Upper lobe of right lung (tissue), 1 donor: ENCODE data around the gene KRTAP12-1. TPM values are rescaled to one million over a fixed set of nuclear protein-coding genes. Genes with fewer than 3 reads are reported as not detected.

Source experiments
- ATAC-seq: fragments of 200-7000 bp; cut with Tn5 transposase; one replicate; pipeline ENCODE4 v1.9.1; 2020; ENCODE audit warnings: mild to moderate bottlenecking, moderate library complexity
- DNase-seq: peaks from one replicate; pipeline ENCODE4 v3.0.0-alpha.2; 2020
- H3K27ac ChIP-seq: fragments of 200-600 bp; one replicate; pipeline ENCODE4 v1.8.0; 2022
- H3K27me3 ChIP-seq: fragments of 200-600 bp; one replicate; pipeline ENCODE4 v1.8.0; 2022; ENCODE audit warnings: mild to moderate bottlenecking
- H3K36me3 ChIP-seq: fragments of 200-600 bp; one replicate; pipeline ENCODE4 v1.8.0; 2022
- H3K4me1 ChIP-seq: fragments of 200-600 bp; one replicate; pipeline ENCODE4 v1.8.0; 2022
- H3K4me3 ChIP-seq: fragments of 200-600 bp; one replicate; pipeline ENCODE4 v1.8.0; 2022; ENCODE audit warnings: mild to moderate bottlenecking
- H3K9me3 ChIP-seq: fragments of 200-600 bp; one replicate; pipeline ENCODE4 v1.8.0; 2022
- CTCF ChIP-seq: fragments of 200-600 bp; IDR thresholded peaks from one replicate; pipeline ENCODE4 v1.8.0; 2022; ENCODE audit warnings: antibody characterized with exemption
- intact Hi-C: fragments of 100-400 bp; cut with DNase I; formaldehyde crosslinking; loops from one replicate; pipeline ENCODE4 v1.11.0; 2022
- total RNA-seq: library from RNA; stranded (reverse); fragmentation: NEBNext Ultra II Directional; extraction: Animal tissue kit (Norgen Biotek cat#: 25700); gene quantifications from one replicate; pipeline ENCODE4 v1.2.1, GENCODE V29; 2021
- donor health status: DM: no; HTN: yes; CAD: no; lungs with severe emphysema.

Gene KRTAP12-1
- total RNA-seq, 1 donor from 2014 or later, result not detected

- H3K27ac ChIP-seq, result no peak overlapping the region
- H3K9me3 ChIP-seq, result no peaks in the 10 kb centered on the region
- no peak overlapping the region for H3K4me3 ChIP-seq
- DNase-seq (no peak), ATAC-seq (no peak)
- peaks cover 8% of the 10 kb centered on the region for H3K4me1 ChIP-seq
- TF ChIP-seq CTCF, result no peak
- no peaks in the 10 kb centered on the region for H3K36me3 ChIP-seq
- intact Hi-C loops, result no loop called here
- H3K27me3 ChIP-seq, result peaks cover 80% of the 10 kb centered on the region
These were observed 26.4 kb upstream of the KRTAP12-1 start for GRCh38 chr21:44708213-44708865.

DNA sequence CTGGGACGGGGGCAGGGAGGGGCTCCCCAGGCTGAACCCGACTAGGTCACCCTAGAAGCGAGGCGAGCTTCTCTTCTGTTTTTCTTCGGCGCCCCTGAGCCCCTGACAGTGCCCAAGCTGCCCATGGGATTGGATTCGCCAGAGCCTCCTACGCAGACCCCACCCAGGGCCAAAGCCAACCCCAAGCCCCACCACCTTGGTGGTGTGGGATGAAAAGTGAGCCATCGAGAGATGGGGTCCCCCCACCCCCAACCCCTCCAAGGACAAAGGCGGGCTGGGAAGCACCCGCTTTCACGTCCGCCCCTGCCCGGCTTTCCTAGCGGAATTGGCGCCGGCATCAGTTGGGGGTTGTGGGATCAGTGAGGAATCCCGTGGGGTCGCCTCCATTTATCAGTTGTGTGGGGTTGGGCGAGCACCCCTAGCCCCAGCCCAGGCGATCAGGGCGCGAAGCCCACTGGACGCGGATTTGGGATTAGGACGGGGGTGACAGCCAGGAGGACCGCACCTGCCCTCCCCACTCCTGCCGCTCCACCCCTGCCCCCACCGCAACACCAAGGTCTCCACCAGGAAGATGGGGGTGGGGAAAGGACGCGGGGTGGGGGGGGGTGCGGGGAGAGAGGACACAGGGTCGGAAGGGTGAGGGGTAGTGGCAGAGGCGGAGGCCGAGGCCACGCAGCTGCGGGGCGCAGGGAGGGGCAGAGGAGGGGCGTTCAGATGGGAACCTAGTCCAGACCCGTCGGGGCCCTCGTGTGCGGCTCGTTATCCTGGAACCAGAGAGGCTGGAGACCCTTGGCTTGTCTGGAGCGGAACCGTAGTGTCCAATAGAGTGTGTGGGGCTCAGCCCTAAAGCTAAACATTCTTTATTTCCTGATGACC lies 25.0 kb upstream of the KRTAP12-1 start:
- Histone ChIP-seq H3K4me1 (peaks cover 8% of the 10 kb centered on the region), H3K27ac (no peak overlapping the region), H3K36me3 (no peaks in the 10 kb centered on the region), H3K4me3 (no peak overlapping the region), H3K27me3 (peaks cover 78% of the 10 kb centered on the region), H3K9me3 (no peaks in the 10 kb centered on the region)
- TF ChIP-seq CTCF, result no peak
- DNase-seq (no peak), ATAC-seq (no peak)
- intact Hi-C loops, result no loop called here

DNA sequence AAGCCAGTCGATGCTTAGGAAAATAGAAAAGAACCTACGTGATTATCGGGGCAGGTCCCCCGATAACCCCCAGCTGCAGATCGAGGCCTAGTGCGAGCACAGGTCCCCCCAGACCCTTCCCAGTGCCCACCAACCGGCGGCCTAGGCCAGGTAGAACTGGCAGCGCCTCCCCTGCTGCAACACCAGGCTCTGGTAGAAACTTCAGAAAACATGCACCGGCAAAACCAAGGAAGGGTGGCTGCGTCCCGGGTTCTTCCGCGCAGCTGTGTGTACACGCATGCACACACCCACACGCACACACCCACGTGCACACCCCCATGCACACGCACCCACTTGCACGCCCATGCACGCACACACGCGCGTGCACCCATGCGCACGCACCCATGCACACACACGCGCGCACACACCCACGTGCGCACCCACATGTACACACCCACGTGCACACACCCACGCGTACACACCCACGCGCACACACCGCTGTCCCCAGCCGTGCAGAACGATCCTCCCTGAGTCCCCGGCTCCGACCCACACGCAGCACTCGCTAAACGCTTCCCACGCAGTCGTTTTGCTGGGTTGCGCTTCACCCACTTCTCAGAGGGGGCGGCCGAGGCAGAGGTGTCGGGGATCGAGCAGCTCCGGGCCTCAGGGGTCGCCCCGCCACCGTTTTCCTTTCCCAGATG lies 24.2 kb upstream of the KRTAP12-1 start:
- Histone ChIP-seq H3K36me3 (no peaks in the 10 kb centered on the region), H3K9me3 (no peaks in the 10 kb centered on the region), H3K4me3 (no peak overlapping the region), H3K27me3 (peaks cover 76% of the 10 kb centered on the region), H3K4me1 (peaks cover 8% of the 10 kb centered on the region), H3K27ac (no peak overlapping the region)
- intact Hi-C loops, result no loop called here
- no peak for ATAC-seq
- TF ChIP-seq CTCF, result no peak
- no peak for DNase-seq

DNA sequence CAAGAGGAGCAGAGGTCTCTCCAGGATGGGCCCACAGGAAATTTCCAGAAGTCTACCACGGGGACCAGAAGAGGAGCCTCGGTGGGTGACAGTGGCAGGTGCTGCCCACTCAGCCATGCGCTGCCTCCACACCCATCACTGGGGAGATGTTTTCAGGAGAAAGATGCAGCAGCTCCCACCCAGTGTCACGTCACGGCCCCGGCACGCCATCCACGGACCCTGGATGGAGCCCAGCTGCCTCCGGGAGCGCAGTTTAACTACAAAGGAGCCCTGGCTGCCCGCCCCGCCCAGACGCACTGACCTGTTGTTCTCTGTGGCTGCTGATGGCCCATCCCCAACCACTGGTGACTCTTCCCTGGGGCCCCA lies 22.7 kb upstream of the KRTAP12-1 start:
- TF ChIP-seq CTCF, result no peak
- intact Hi-C loops, result no loop called here
- no peak for DNase-seq

DNA sequence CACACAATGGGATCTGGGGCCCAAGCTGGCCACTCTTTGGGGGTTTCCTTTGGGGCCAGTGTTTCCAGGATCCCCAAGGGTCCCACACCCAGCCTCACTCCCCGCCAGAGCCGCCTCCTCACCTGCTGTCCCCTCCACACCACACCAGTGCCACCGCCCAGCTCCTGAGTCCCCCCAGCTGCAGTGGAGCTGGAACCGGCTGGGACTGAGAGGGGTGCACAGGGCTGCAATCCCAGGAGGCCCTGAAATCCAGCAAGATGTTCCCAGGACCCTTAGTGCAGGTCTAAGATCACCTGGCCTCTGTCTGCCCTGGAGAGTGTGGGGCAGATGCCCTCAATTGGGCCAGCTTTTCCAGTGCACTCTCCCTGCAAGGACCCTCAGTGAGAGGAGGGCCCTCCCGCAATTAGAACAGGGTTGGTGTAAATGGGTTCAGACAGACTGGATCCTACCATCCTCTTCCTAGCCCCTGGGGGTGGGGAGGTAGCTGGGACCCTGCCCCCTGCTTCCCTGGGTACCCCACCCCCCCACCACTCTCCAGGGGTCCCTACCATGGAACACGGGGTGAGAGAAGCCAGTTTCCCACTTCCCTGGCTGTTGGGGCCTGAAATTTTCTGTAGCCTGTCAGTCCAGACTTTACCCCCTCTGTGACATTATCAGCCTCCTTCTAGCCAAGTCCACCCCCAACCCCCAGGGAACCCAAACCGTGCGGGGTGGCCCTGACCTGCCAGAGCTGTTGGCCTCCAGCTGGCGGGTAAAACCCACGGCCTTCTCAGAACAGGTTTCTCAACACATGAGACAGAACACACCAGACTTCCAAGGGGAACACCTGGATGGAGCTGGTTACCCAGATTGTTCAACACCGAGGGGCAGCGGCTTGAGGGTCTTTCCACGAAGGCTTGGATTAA lies 22.0 kb upstream of the KRTAP12-1 start:
- intact Hi-C loops, result no loop called here
- Histone ChIP-seq H3K27me3 (peaks cover 70% of the 10 kb centered on the region), H3K36me3 (no peaks in the 10 kb centered on the region), H3K9me3 (no peaks in the 10 kb centered on the region), H3K4me1 (no peaks in the 10 kb centered on the region), H3K27ac (no peak overlapping the region), H3K4me3 (no peak overlapping the region)
- TF ChIP-seq CTCF, result no peak
- ATAC-seq (no peak), DNase-seq (no peak)

More for the DNA sequence above, 22.7 kb upstream of the KRTAP12-1 start:
- H3K4me1 ChIP-seq, result peaks cover 2% of the 10 kb centered on the region
- peaks cover 71% of the 10 kb centered on the region for H3K27me3 ChIP-seq
- no peak for ATAC-seq
- no peak overlapping the region for H3K4me3 ChIP-seq
- H3K27ac ChIP-seq, result no peak overlapping the region
- no peaks in the 10 kb centered on the region for H3K36me3 ChIP-seq
- no peaks in the 10 kb centered on the region for H3K9me3 ChIP-seq
